Activated T-cell treated with anti-CD3 and anti-CD28 coated beads for 24 hours (primary cell): ENCODE results near the gene KRTAP2-4.
"Not testable (repeated sequence)": the region's sequence is repeated elsewhere in the genome, so short reads cannot be mapped to it uniquely, and the experiment has no call there.

Experiments used
- DNase-seq: peaks from one replicate; pipeline ENCODE4 v3.0.0-alpha.2; 2020; ENCODE audit warnings: low read depth

The KRTAP2-4 gene

GRCh38 chr17:41071606-41072360, 6.1 kb upstream of the KRTAP2-4 start:
- no peak for DNase-seq

- DNase-seq, result no peak
Measured at GRCh38 chr17:41069031-41069430, 3.4 kb upstream of the KRTAP2-4 start.

- no peak for DNase-seq
Measured at GRCh38 chr17:41067281-41067680, 1.6 kb upstream of the KRTAP2-4 start.

GRCh38 chr17:41065016-41065689, 526 bp downstream of the KRTAP2-4 start:
- DNase-seq, result not testable (repeated sequence)

- DNase-seq, result no peak
Measured at GRCh38 chr17:41064301-41064700, 1.4 kb downstream of the KRTAP2-4 start.

- no peak for DNase-seq
Measured at GRCh38 chr17:41063449-41063848, 2.2 kb downstream of the KRTAP2-4 start.

GRCh38 chr17:41061964-41062363, 3.7 kb downstream of the KRTAP2-4 start:
- no peak for DNase-seq

GRCh38 chr17:41060052-41060604, 5.6 kb downstream of the KRTAP2-4 start, which contains the start of gene KRTAP2-3:
KRTAP2-3 (minus strand) TSS chr17:41060114; CDS start chr17:41060050, 64 bp downstream.
- DNase-seq, result no peak

GRCh38 chr17:41059276-41060051, 6.2 kb downstream of the KRTAP2-4 start:
- not testable (repeated sequence) for DNase-seq

GRCh38 chr17:41058741-41059140, 6.9 kb downstream of the KRTAP2-4 start:
- DNase-seq, result no peak

- no peak for DNase-seq
Measured at GRCh38 chr17:41057547-41057946, 8.1 kb downstream of the KRTAP2-4 start.

GRCh38 chr17:41055130-41055529, 10.5 kb downstream of the KRTAP2-4 start, which contains the start of gene KRTAP2-2:
KRTAP2-2 (minus strand) TSS chr17:41055230; CDS start chr17:41055211, 19 bp downstream.
- not testable (repeated sequence) for DNase-seq

- DNase-seq, result not testable (repeated sequence)
Measured at GRCh38 chr17:41054556-41054955, 11.1 kb downstream of the KRTAP2-4 start.

GRCh38 chr17:41054025-41054424, 11.7 kb downstream of the KRTAP2-4 start:
- no peak for DNase-seq

GRCh38 chr17:41052566-41052965, 13.1 kb downstream of the KRTAP2-4 start:
- no peak for DNase-seq

- DNase-seq, result no peak
Measured at GRCh38 chr17:41049110-41049509, 16.6 kb downstream of the KRTAP2-4 start.

- DNase-seq, result no peak
Measured at GRCh38 chr17:41048441-41048840, 17.2 kb downstream of the KRTAP2-4 start.

GRCh38 chr17:41046735-41047465, 18.8 kb downstream of the KRTAP2-4 start, which contains the start of gene KRTAP2-1:
KRTAP2-1 (minus strand) TSS chr17:41047316; CDS start chr17:41047267, 49 bp downstream.
- not testable (repeated sequence) for DNase-seq

GRCh38 chr17:41042953-41043352, 22.7 kb downstream of the KRTAP2-4 start:
- DNase-seq, result no peak

GRCh38 chr17:41040783-41041571, 24.7 kb downstream of the KRTAP2-4 start, which contains the start of gene KRTAP1-1:
KRTAP1-1 (minus strand) TSS chr17:41041450; CDS start chr17:41041397, 53 bp downstream.
- not testable (repeated sequence) for DNase-seq
